KG1 (cell line): ENCODE measurements around the gene TEX38.
"Not testable (repeated sequence)": the region's sequence is repeated elsewhere in the genome, so short reads cannot be mapped to it uniquely, and the experiment has no call there.

Experiments used
- DNase-seq: peaks from one replicate; lab custom pipeline; 2025; lab: John Stamatoyannopoulos, UW

TEX38 gene

GRCh38 chr1:46671554-46671953 lies at the start of gene TEX38:
Gene TEX38 (plus strand): TSS chr1:46671854. CDS start chr1:46671935, 81 bp downstream.
- DNase-seq = no peak

GRCh38 chr1:46621930-46622329 lies 49.7 kb upstream of the TEX38 start:
- DNase-seq = no peak

GRCh38 chr1:46622344-46622743 lies 49.3 kb upstream of the TEX38 start:
- no peak for DNase-seq

- no peak for DNase-seq
Observed at GRCh38 chr1:46623743-46624644, 47.7 kb upstream of the TEX38 start.

GRCh38 chr1:46630719-46631118 lies 40.9 kb upstream of the TEX38 start:
- no peak for DNase-seq

- no peak for DNase-seq
Observed at GRCh38 chr1:46635205-46635604, 36.4 kb upstream of the TEX38 start.

- DNase-seq = no peak
Observed at GRCh38 chr1:46637444-46638083, 34.1 kb upstream of the TEX38 start.

- DNase-seq = no peak
Observed at GRCh38 chr1:46638921-46639320, 32.7 kb upstream of the TEX38 start.

GRCh38 chr1:46639547-46639946 lies 32.1 kb upstream of the TEX38 start:
- no peak for DNase-seq

GRCh38 chr1:46642115-46642680 lies 29.5 kb upstream of the TEX38 start:
- no peak for DNase-seq

GRCh38 chr1:46643368-46643775 lies 28.3 kb upstream of the TEX38 start:
- no peak for DNase-seq

GRCh38 chr1:46645815-46646214 lies 25.8 kb upstream of the TEX38 start:
- DNase-seq = no peak

GRCh38 chr1:46646331-46646730 lies 25.3 kb upstream of the TEX38 start:
- DNase-seq = no peak

- DNase-seq = no peak
Observed at GRCh38 chr1:46646844-46647243, 24.8 kb upstream of the TEX38 start.

- DNase-seq = no peak
Observed at GRCh38 chr1:46647611-46648010, 24.0 kb upstream of the TEX38 start.

- DNase-seq = no peak
Observed at GRCh38 chr1:46649764-46650163, 21.9 kb upstream of the TEX38 start.

GRCh38 chr1:46650491-46650890 lies 21.2 kb upstream of the TEX38 start:
- DNase-seq = no peak

GRCh38 chr1:46651152-46651551 lies 20.5 kb upstream of the TEX38 start:
- DNase-seq = not testable (repeated sequence)

GRCh38 chr1:46652321-46653100 lies 19.1 kb upstream of the TEX38 start:
- DNase-seq = no peak

- no peak for DNase-seq
Observed at GRCh38 chr1:46653405-46653958, 18.2 kb upstream of the TEX38 start.

- no peak for DNase-seq
Observed at GRCh38 chr1:46654012-46654411, 17.6 kb upstream of the TEX38 start.

- not testable (repeated sequence) for DNase-seq
Observed at GRCh38 chr1:46654698-46655097, 17.0 kb upstream of the TEX38 start.
